HFFc6 (cell line): ENCODE measurements around the gene OR2S2. TPM values are rescaled to one million over a fixed set of nuclear protein-coding genes. Genes with fewer than 3 reads are reported as not detected.
"Not testable (repeated sequence)": the region's sequence is repeated elsewhere in the genome, so short reads cannot be mapped to it uniquely, and the experiment has no call there.

ENCODE experiments used
- DNase-seq: peaks from one replicate; pipeline ENCODE4 v3.0.0-alpha.2; 2018
- H3K27ac Mint-ChIP-seq: 2 replicates; pipeline ENCODE4 v1.8.0; 2020; ENCODE audit warnings: mild to moderate bottlenecking, mixed read lengths
- H3K27me3 Mint-ChIP-seq: 2 replicates; pipeline ENCODE4 v1.8.0; 2021; ENCODE audit warnings: mild to moderate bottlenecking, moderate library complexity, mixed read lengths; ENCODE audit not compliant: insufficient read depth
- H3K36me3 Mint-ChIP-seq: 2 replicates; pipeline ENCODE4 v1.8.0; 2021; ENCODE audit warnings: low read depth, mixed read lengths
- H3K4me1 Mint-ChIP-seq: 2 replicates; pipeline ENCODE4 v1.8.0; 2020; ENCODE audit warnings: low read depth, mixed read lengths
- H3K4me3 Mint-ChIP-seq: 2 replicates; pipeline ENCODE4 v1.8.0; 2020; ENCODE audit warnings: mild to moderate bottlenecking, moderate library complexity, mixed read lengths
- H3K9me3 Mint-ChIP-seq: 2 replicates; pipeline ENCODE4 v1.8.0; 2020; ENCODE audit warnings: mild to moderate bottlenecking, mixed read lengths
- CTCF ChIP-seq: fragments of 200-600 bp; sonication (generic); IDR thresholded peaks from 2 replicates; pipeline ENCODE4 v1.5.0; 2021; ENCODE audit warnings: antibody characterized with exemption, mild to moderate bottlenecking
- long read RNA-seq: library from polyadenylated mRNA; unstranded; transcript quantifications from one replicate; pipeline ENCODE4 v2.0.0, GENCODE V29; 2019
- total RNA-seq, 6 experiments: library from RNA; stranded (reverse); fragmentation: NEBNext Ultra II Directional; extraction: Animal tissue kit (Norgen Biotek cat#: 25700); gene quantifications; 2 replicates in 1 of 6; 3 replicates in 5 of 6; pipeline ENCODE4 v1.2.3, GENCODE V29; 2021

The OR2S2 gene
- total RNA-seq, result not detected
- long read RNA-seq, result 0 reads

- TF ChIP-seq CTCF, result no peak
- peaks cover 55% of the 10 kb centered on the region for H3K4me1 Mint-ChIP-seq
- H3K4me3 Mint-ChIP-seq, result no peak within 1 kb of the TSS
- no peaks in the 10 kb centered on the region; the same call in 1 of the 2 replicates for H3K27me3 Mint-ChIP-seq
- no peak for DNase-seq
- no peaks in the 10 kb centered on the region for H3K9me3 Mint-ChIP-seq
- no peaks in the 10 kb centered on the region for H3K36me3 Mint-ChIP-seq
- no peak within 1 kb of the TSS for H3K27ac Mint-ChIP-seq
Observed at GRCh38 chr9:35958104-35958837, at the start of gene OR2S2. Gene OR2S2, minus strand, starts transcription at chr9:35958154. Its CDS starts 56 bp downstream, at chr9:35958098.

GRCh38 chr9:36007316-36007708 is 49.4 kb upstream of the OR2S2 start:
- no peak for DNase-seq
- H3K27me3 Mint-ChIP-seq, result peaks cover 13% of the 10 kb centered on the region
- H3K4me1 Mint-ChIP-seq, result peaks cover 20% of the 10 kb centered on the region
- TF ChIP-seq CTCF, result no peak
- no peak overlapping the region for H3K4me3 Mint-ChIP-seq
- H3K9me3 Mint-ChIP-seq, result peaks cover 8% of the 10 kb centered on the region
- no peak overlapping the region for H3K27ac Mint-ChIP-seq
- peaks cover 8% of the 10 kb centered on the region for H3K36me3 Mint-ChIP-seq

GRCh38 chr9:36006549-36007315 is 48.8 kb upstream of the OR2S2 start:
- peaks cover 20% of the 10 kb centered on the region for H3K4me1 Mint-ChIP-seq
- peaks cover 8% of the 10 kb centered on the region for H3K36me3 Mint-ChIP-seq
- no peak for DNase-seq
- no peak overlapping the region for H3K27ac Mint-ChIP-seq
- H3K27me3 Mint-ChIP-seq, result peaks cover 11% of the 10 kb centered on the region
- peaks cover 8% of the 10 kb centered on the region for H3K9me3 Mint-ChIP-seq
- TF ChIP-seq CTCF, result no peak
- H3K4me3 Mint-ChIP-seq, result no peak overlapping the region

GRCh38 chr9:36005891-36006290 is 47.9 kb upstream of the OR2S2 start:
- Mint-ChIP-seq H3K36me3 (peaks cover 8% of the 10 kb centered on the region), H3K9me3 (peaks cover 8% of the 10 kb centered on the region), H3K27ac (no peak overlapping the region), H3K4me1 (peaks cover 20% of the 10 kb centered on the region), H3K4me3 (no peak overlapping the region), H3K27me3 (peaks cover 10% of the 10 kb centered on the region)
- no peak for DNase-seq
- no peak for TF ChIP-seq CTCF

GRCh38 chr9:35998333-35998732 is 40.4 kb upstream of the OR2S2 start:
- TF ChIP-seq CTCF, result no peak
- H3K27ac Mint-ChIP-seq, result no peak overlapping the region
- peaks cover 21% of the 10 kb centered on the region for H3K27me3 Mint-ChIP-seq
- DNase-seq, result no peak
- H3K4me3 Mint-ChIP-seq, result no peak overlapping the region
- H3K4me1 Mint-ChIP-seq, result peaks cover 29% of the 10 kb centered on the region
- peaks cover 9% of the 10 kb centered on the region; the same call in 1 of the 2 replicates for H3K36me3 Mint-ChIP-seq
- peaks cover 9% of the 10 kb centered on the region; the same call in 1 of the 2 replicates for H3K9me3 Mint-ChIP-seq

- H3K9me3 Mint-ChIP-seq, H3K4me3 Mint-ChIP-seq, H3K36me3 Mint-ChIP-seq, DNase-seq, H3K27ac Mint-ChIP-seq: not testable (repeated sequence)
- Mint-ChIP-seq H3K27me3 (peaks cover 14% of the 10 kb centered on the region), H3K4me1 (peaks cover 35% of the 10 kb centered on the region)
Observed at GRCh38 chr9:35997016-35997415, 39.1 kb upstream of the OR2S2 start.
